Smooth muscle cell (in vitro differentiated cells): Measurements from ENCODE around the gene TPPP2. TPM values are rescaled to one million over a fixed set of nuclear protein-coding genes. Genes with fewer than 3 reads are reported as not detected.

Experiments used
- DNase-seq: peaks from one replicate; lab custom pipeline; 2025; ENCODE audit not compliant: unreplicated experiment; lab: John Stamatoyannopoulos, UW
- H2AFZ ChIP-seq: fragments of 200-600 bp; sonication (generic); 2 replicates; pipeline ENCODE4 v1.6.0; 2016; ENCODE audit warnings: antibody characterized with exemption, low read depth, mild to moderate bottlenecking
- H3F3A ChIP-seq: fragments of 200-600 bp; sonication (generic); 2 replicates; pipeline ENCODE4 v1.6.0; 2017; ENCODE audit warnings: antibody characterized with exemption, low read depth
- H3K27ac ChIP-seq: fragments of 200-600 bp; sonication (generic); 2 replicates; pipeline ENCODE4 v1.5.1; 2016; ENCODE audit warnings: low read depth, mild to moderate bottlenecking
- H3K27me3 ChIP-seq: fragments of 200-600 bp; sonication (generic); 2 replicates; pipeline ENCODE4 v1.6.1; 2016; ENCODE audit warnings: low read depth, mild to moderate bottlenecking
- H3K36me3 ChIP-seq: fragments of 200-600 bp; sonication (generic); 2 replicates; pipeline ENCODE4 v1.5.1; 2016; ENCODE audit warnings: low read depth
- H3K4me1 ChIP-seq: fragments of 200-600 bp; sonication (generic); 2 replicates; pipeline ENCODE4 v1.5.1; 2016; ENCODE audit warnings: low read depth
- H3K4me2 ChIP-seq: fragments of 200-600 bp; sonication (generic); 2 replicates; pipeline ENCODE4 v1.6.0; 2016; ENCODE audit warnings: mild to moderate bottlenecking
- H3K4me3 ChIP-seq: fragments of 200-600 bp; sonication (generic); 2 replicates; pipeline ENCODE4 v1.5.1; 2016; ENCODE audit warnings: mild to moderate bottlenecking
- H3K79me2 ChIP-seq: fragments of 200-600 bp; sonication (generic); 2 replicates; pipeline ENCODE4 v1.6.0; 2016; ENCODE audit warnings: low read depth, mild to moderate bottlenecking
- H3K9ac ChIP-seq: fragments of 200-600 bp; sonication (generic); 2 replicates; pipeline ENCODE4 v1.6.0; 2016; ENCODE audit warnings: low read depth
- H3K9me3 ChIP-seq: fragments of 200-600 bp; sonication (generic); replicated peaks from 2 replicates; pipeline ENCODE4 v1.5.1; 2016; ENCODE audit warnings: low read depth
- H4K20me1 ChIP-seq: fragments of 200-600 bp; sonication (generic); 2 replicates; pipeline ENCODE4 v1.6.0; 2016; ENCODE audit warnings: low read depth
- WGBS: methylation state at CpG from one replicate; pipeline ENCODE4 v1.1.7; 2016; ENCODE audit warnings: low lambda C conversion rate; 5-methylcytosine and 5-hydroxymethylcytosine counted together
- polyA plus RNA-seq: library from polyadenylated mRNA; unstranded; fragments of >200 nt; fragmentation: Nextera tagmentation; extraction: Ambion mirVana; gene quantifications from 2 replicates; pipeline ENCODE4 v1.2.1, GENCODE V29; 2016
- total RNA-seq: library from RNA; depleted of rRNA; stranded (reverse); fragments of >200 nt; gene quantifications from 2 replicates; pipeline ENCODE4 v1.2.3, GENCODE V29; 2014
- TF ChIP-seq, protein P1 (sequence below): fragments of 200-600 bp; sonication (generic); IDR thresholded peaks from 2 replicates; pipeline ENCODE4 v1.5.1; 2017; ENCODE audit warnings: borderline replicate concordance, mild to moderate bottlenecking, antibody characterized with exemption; ENCODE audit not compliant: insufficient read depth, poor library complexity, severe bottlenecking

TPPP2 gene
- total and polyA plus RNA-seq, 2 experiments from 2014 or later = 0.70 TPM; not detected in 1

GRCh38 chr14:20997564-20997963, 32.5 kb upstream of the TPPP2 start:
- H3K79me2 ChIP-seq = peaks cover 30% of the 10 kb centered on the region
- WGBS = 22% methylated on average over 6 of the region's 6 CpGs
- H3F3A ChIP-seq = peaks cover 24% of the 10 kb centered on the region
- H3K4me1 ChIP-seq = peaks cover 16% of the 10 kb centered on the region
- H3K27ac ChIP-seq = peak overlapping the region; percentile 87
- H4K20me1 ChIP-seq = no peaks in the 10 kb centered on the region
- DNase-seq = no peak
- no peaks in the 10 kb centered on the region for H3K9me3 ChIP-seq
- peak overlapping the region; percentile 81 for H3K4me2 ChIP-seq
- peak overlapping the region; percentile 31 for H3K4me3 ChIP-seq
- H3K36me3 ChIP-seq = peaks cover 14% of the 10 kb centered on the region
- no peaks in the 10 kb centered on the region for H3K27me3 ChIP-seq
- H3K9ac ChIP-seq = no peak overlapping the region
- no peak overlapping the region for H2AFZ ChIP-seq
- TF ChIP-seq, protein P1, sequence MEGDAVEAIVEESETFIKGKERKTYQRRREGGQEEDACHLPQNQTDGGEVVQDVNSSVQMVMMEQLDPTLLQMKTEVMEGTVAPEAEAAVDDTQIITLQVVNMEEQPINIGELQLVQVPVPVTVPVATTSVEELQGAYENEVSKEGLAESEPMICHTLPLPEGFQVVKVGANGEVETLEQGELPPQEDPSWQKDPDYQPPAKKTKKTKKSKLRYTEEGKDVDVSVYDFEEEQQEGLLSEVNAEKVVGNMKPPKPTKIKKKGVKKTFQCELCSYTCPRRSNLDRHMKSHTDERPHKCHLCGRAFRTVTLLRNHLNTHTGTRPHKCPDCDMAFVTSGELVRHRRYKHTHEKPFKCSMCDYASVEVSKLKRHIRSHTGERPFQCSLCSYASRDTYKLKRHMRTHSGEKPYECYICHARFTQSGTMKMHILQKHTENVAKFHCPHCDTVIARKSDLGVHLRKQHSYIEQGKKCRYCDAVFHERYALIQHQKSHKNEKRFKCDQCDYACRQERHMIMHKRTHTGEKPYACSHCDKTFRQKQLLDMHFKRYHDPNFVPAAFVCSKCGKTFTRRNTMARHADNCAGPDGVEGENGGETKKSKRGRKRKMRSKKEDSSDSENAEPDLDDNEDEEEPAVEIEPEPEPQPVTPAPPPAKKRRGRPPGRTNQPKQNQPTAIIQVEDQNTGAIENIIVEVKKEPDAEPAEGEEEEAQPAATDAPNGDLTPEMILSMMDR = no peak

GRCh38 chr14:20998139-20998538, 31.9 kb upstream of the TPPP2 start:
- Histone ChIP-seq H4K20me1 (no peaks in the 10 kb centered on the region), H3K79me2 (peaks cover 24% of the 10 kb centered on the region), H3K27me3 (no peaks in the 10 kb centered on the region), H3K27ac (peak overlapping the region; percentile 87), H3K9me3 (no peaks in the 10 kb centered on the region), H3F3A (peaks cover 24% of the 10 kb centered on the region), H2AFZ (peak overlapping the region; percentile 5), H3K9ac (peak overlapping the region; percentile 59), H3K4me3 (peak overlapping the region; percentile 31), H3K36me3 (peaks cover 11% of the 10 kb centered on the region), H3K4me2 (peak overlapping the region; percentile 81), H3K4me1 (peaks cover 16% of the 10 kb centered on the region)
- no peak for DNase-seq
- 5% methylated on average over 3 of the region's 3 CpGs for WGBS
- TF ChIP-seq, protein P1 = no peak

- peaks cover 10% of the 10 kb centered on the region for H3K36me3 ChIP-seq
- peaks cover 18% of the 10 kb centered on the region for H3K79me2 ChIP-seq
- H3K27ac ChIP-seq = peak within 1 kb of the TSS; percentile 87
- no peaks in the 10 kb centered on the region for H3K27me3 ChIP-seq
- WGBS = 8% methylated on average over 6 of the region's 6 CpGs
- H4K20me1 ChIP-seq = no peaks in the 10 kb centered on the region
- DNase-seq = peak; percentile 50
- peaks cover 26% of the 10 kb centered on the region for H3F3A ChIP-seq
- H3K4me3 ChIP-seq = peak within 1 kb of the TSS; percentile 31
- TF ChIP-seq, protein P1 = no peak
- H3K9ac ChIP-seq = peak within 1 kb of the TSS; percentile 59
- H2AFZ ChIP-seq = peak within 1 kb of the TSS; percentile 5
- H3K4me1 ChIP-seq = peaks cover 16% of the 10 kb centered on the region
- no peaks in the 10 kb centered on the region for H3K9me3 ChIP-seq
- peak within 1 kb of the TSS; percentile 81 for H3K4me2 ChIP-seq
These were observed 31.2 kb upstream of the TPPP2 start, which contains the start of gene SLC39A2 for GRCh38 chr14:20998674-20999366. SLC39A2 (plus strand) TSS chr14:20999293; CDS start chr14:20999447, 154 bp downstream.
